ENCODE measurements around the gene GLIS1. TPM values are rescaled to one million over a fixed set of nuclear protein-coding genes. Genes with fewer than 3 reads are reported as not detected.

GLIS1 gene
- total RNA-seq, 1 donor, result 2.9 TPM

DNA sequence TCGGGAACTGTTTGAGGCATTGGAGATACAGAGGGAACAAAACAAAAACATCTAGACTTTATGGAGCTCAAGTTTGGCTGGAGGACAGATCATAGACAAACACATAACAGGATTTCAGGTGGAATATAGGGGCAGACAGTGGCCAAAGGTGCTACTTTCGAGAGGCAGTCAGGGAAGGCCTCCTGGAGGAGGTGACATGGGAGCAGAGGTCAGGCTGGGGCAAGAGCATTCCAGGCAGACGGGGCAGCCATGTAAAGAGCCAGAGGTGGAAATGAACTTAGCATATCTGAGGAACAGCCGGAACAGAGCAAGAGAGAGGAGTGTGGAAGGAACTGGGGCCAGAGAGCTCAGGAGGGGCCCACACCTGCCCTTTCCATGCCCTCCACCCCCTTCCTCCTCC is 157.5 kb downstream of the GLIS1 start:
- Histone ChIP-seq H3K79me2 (ENCODE audit: insufficient read depth, low read length) (no peaks in the 10 kb centered on the region), H2AFZ (ENCODE audit: low read length) (no peak overlapping the region), H3K27ac (ENCODE audit: low read depth, low read length) (no peak overlapping the region), H3K4me2 (ENCODE audit: insufficient read depth, low read length) (no peak overlapping the region), H4K20me1 (ENCODE audit: insufficient read depth, low read length) (peaks cover 17% of the 10 kb centered on the region), H3K9me3 (ENCODE audit: low read depth, low read length) (no peaks in the 10 kb centered on the region), H3K4me3 (ENCODE audit: insufficient read depth, low read length) (no peak overlapping the region), H3K27me3 (ENCODE audit: insufficient read depth, low read length) (no peaks in the 10 kb centered on the region), H3K4me1 (ENCODE audit: insufficient read depth, low read length) (no peaks in the 10 kb centered on the region), H3K36me3 (ENCODE audit: insufficient read depth, low read length) (no peaks in the 10 kb centered on the region)
- no peak for DNase-seq (ENCODE audit: insufficient read length, low spot score, missing footprints)
- TF ChIP-seq, protein P1, sequence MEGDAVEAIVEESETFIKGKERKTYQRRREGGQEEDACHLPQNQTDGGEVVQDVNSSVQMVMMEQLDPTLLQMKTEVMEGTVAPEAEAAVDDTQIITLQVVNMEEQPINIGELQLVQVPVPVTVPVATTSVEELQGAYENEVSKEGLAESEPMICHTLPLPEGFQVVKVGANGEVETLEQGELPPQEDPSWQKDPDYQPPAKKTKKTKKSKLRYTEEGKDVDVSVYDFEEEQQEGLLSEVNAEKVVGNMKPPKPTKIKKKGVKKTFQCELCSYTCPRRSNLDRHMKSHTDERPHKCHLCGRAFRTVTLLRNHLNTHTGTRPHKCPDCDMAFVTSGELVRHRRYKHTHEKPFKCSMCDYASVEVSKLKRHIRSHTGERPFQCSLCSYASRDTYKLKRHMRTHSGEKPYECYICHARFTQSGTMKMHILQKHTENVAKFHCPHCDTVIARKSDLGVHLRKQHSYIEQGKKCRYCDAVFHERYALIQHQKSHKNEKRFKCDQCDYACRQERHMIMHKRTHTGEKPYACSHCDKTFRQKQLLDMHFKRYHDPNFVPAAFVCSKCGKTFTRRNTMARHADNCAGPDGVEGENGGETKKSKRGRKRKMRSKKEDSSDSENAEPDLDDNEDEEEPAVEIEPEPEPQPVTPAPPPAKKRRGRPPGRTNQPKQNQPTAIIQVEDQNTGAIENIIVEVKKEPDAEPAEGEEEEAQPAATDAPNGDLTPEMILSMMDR (IDR thresholded peaks at IDR 0.05; ENCODE audit: extremely low read depth, low read depth, low read length), result no peak

GRCh38 chr1:53580739-53581475 is 158.1 kb downstream of the GLIS1 start:
- Histone ChIP-seq H2AFZ (ENCODE audit: low read length) (no peak overlapping the region), H3K4me3 (ENCODE audit: insufficient read depth, low read length) (no peak overlapping the region), H3K9me3 (ENCODE audit: low read depth, low read length) (no peaks in the 10 kb centered on the region), H3K27me3 (ENCODE audit: insufficient read depth, low read length) (no peaks in the 10 kb centered on the region), H4K20me1 (ENCODE audit: insufficient read depth, low read length) (peaks cover 12% of the 10 kb centered on the region), H3K79me2 (ENCODE audit: insufficient read depth, low read length) (no peaks in the 10 kb centered on the region), H3K36me3 (ENCODE audit: insufficient read depth, low read length) (no peaks in the 10 kb centered on the region), H3K27ac (ENCODE audit: low read depth, low read length) (no peak overlapping the region), H3K4me1 (ENCODE audit: insufficient read depth, low read length) (no peaks in the 10 kb centered on the region), H3K4me2 (ENCODE audit: insufficient read depth, low read length) (no peak overlapping the region)
- TF ChIP-seq, protein P1 (IDR thresholded peaks at IDR 0.05; ENCODE audit: extremely low read depth, low read depth, low read length), result no peak
- no peak for DNase-seq (ENCODE audit: insufficient read length, low spot score, missing footprints)

- Histone ChIP-seq H3K36me3 (ENCODE audit: insufficient read depth, low read length) (no peaks in the 10 kb centered on the region), H2AFZ (ENCODE audit: low read length) (no peak overlapping the region), H3K4me2 (ENCODE audit: insufficient read depth, low read length) (no peak overlapping the region), H3K79me2 (ENCODE audit: insufficient read depth, low read length) (no peaks in the 10 kb centered on the region), H3K27me3 (ENCODE audit: insufficient read depth, low read length) (no peaks in the 10 kb centered on the region), H3K27ac (ENCODE audit: low read depth, low read length) (no peak overlapping the region), H3K4me3 (ENCODE audit: insufficient read depth, low read length) (no peak overlapping the region), H3K9me3 (ENCODE audit: low read depth, low read length) (no peaks in the 10 kb centered on the region), H4K20me1 (ENCODE audit: insufficient read depth, low read length) (peaks cover 12% of the 10 kb centered on the region), H3K4me1 (ENCODE audit: insufficient read depth, low read length) (no peaks in the 10 kb centered on the region)
- TF ChIP-seq, protein P1 (IDR thresholded peaks at IDR 0.05; ENCODE audit: extremely low read depth, low read depth, low read length), result no peak
- DNase-seq (ENCODE audit: insufficient read length, low spot score, missing footprints), result no peak
These were observed 159.0 kb downstream of the GLIS1 start for GRCh38 chr1:53580009-53580400.

DNA sequence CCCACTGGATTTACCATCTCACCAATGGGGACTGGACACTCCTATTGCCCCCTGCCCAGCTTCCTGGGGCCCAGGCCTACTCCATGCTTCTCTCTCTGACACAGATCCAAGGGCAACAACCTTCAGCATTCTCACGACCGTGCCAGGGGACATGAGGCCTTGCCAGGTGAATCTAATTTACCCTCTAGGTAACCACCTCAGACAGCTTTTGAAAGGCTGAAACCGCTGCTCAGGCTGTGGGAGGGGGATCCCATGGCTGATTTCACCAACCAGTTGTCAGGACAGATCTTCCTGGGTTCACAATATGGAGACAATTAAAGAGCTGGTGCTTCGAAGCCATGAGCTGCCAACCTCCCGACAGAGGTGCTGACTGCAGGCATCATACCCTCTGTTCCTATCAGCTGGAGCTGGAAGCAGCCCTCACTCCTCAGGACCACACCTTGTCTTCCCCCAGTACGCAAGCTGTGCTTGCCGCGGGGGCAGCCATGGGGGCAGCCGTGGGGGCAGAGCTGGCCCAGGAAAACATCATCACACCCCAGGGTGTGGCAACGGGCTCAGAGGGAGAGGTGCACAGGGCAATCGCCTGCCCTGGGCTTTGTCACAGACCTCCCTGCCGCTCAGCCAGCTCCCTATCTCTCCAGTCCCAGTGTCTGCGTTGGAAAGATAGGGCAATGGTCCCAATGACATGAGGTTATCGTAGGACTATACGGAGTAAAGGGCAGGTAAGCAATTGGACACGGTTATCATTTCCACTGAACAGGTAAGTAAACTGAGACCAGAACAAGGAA is 159.5 kb downstream of the GLIS1 start:
- no peaks in the 10 kb centered on the region for H3K9me3 ChIP-seq (ENCODE audit: low read depth, low read length)
- H2AFZ ChIP-seq (ENCODE audit: low read length), result no peak overlapping the region

More for the DNA sequence above, 159.5 kb downstream of the GLIS1 start:
- Histone ChIP-seq H3K4me3 (ENCODE audit: insufficient read depth, low read length) (no peak overlapping the region), H3K4me2 (ENCODE audit: insufficient read depth, low read length) (no peak overlapping the region), H3K79me2 (ENCODE audit: insufficient read depth, low read length) (no peaks in the 10 kb centered on the region), H3K27me3 (ENCODE audit: insufficient read depth, low read length) (no peaks in the 10 kb centered on the region), H3K36me3 (ENCODE audit: insufficient read depth, low read length) (no peaks in the 10 kb centered on the region), H3K27ac (ENCODE audit: low read depth, low read length) (no peak overlapping the region), H4K20me1 (ENCODE audit: insufficient read depth, low read length) (peaks cover 12% of the 10 kb centered on the region), H3K4me1 (ENCODE audit: insufficient read depth, low read length) (no peaks in the 10 kb centered on the region)
- TF ChIP-seq, protein P1 (IDR thresholded peaks at IDR 0.05; ENCODE audit: extremely low read depth, low read depth, low read length), result no peak
- no peak for DNase-seq (ENCODE audit: insufficient read length, low spot score, missing footprints)

Data from osteoblast (primary cell).